ENCODE results near the gene MAMLD1.

MAMLD1 gene

DNA sequence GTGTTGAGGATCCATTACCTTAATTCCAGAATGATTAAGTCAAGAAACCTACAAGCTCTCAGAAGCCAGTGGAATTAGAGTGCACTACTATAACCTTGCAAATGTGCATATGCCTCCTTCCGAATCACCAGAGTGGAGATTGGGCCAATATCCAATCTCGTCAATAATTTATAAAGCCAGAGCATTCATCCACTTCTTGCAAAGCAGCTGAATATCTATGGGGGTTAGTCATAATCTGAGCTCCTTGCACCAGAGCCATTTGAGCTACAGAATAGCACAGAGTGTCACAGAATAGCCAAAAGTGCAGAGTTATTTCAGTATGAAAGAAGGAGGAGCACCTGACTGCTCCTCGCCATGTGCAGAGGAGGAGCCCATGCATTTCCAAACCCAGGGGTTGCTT, 136.1 kb downstream of the MAMLD1 start:
- DNase-seq = no peak

DNA sequence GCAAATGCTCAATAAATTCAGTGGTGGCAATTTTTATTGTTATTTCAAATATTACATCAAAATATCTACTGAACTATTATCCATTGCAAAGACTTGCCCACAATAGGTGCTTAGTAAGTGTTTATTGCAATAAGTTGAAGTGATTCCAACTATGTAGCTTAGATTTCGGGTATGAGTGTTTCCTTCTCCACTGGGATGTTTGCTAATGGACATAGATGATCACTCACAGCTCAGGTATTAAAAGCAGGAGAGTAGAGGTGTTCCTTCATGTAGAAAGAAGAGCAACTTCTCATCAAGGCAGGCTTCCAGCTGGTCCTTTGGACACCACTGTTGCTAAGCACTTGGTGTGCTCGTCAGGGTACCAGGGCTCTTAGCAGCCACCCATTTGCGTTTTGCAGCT, 139.0 kb downstream of the MAMLD1 start:
- no peak for DNase-seq

DNA sequence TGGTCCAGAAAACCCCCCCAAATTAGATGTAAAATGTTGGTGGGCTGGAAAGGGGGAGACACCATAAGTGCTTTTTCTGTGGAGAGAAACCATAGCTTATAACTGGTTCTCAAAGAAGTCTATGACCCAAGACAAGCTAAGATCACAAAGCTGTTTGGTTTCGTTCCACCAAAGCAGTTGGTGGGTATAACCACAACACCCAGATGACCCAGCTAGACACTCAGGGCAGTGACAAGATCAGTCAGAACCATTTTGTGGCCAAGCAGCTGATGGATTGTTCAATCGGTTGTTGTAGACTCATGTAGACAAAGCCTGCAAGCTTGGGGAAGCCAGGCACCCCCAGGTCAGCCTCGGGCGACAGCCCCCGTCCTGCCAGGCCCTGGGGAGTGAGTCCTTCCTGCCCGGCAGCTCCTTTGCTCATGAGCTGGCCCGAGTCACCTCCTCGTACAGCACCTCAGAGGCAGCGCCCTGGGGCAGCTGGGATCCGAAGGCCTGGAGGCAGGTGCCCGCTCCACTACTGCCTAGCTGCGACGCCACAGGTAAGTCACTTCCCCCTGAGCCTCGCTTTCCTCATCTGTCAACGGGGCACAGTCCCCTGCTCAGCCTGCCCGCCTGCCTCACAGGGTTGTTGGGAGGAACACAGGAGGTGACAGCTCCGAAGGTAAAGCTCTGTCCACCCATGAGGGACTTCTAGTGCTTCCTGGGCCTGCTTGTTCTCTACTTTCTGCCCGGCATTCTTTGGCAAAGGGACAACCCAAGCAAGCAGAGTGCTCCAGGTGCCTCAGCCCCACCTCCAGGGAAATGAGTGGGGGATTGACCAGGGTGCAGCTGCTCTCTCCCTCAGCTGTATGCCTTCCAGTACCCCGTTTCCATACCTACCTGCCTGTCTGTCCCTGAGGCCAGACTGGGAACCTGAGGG, 140.1 kb downstream of the MAMLD1 start:
- DNase-seq = no peak

DNA sequence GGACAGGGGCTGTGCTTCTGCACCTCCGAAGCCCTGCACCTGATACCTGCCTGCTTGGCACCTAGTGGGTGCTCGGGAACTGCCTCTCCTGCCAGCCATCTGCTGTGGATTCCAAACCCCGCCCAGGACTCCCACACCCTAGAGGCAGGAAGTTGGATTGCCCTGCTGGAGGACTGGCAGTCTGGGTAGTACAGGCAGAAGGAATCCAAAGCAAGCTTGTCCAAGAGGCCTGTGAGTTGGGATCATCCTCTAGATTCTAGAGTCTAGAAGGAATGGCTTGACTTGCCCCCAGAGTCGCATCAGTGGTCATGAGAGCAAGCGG, 140.7 kb downstream of the MAMLD1 start:
- no peak for DNase-seq

DNA sequence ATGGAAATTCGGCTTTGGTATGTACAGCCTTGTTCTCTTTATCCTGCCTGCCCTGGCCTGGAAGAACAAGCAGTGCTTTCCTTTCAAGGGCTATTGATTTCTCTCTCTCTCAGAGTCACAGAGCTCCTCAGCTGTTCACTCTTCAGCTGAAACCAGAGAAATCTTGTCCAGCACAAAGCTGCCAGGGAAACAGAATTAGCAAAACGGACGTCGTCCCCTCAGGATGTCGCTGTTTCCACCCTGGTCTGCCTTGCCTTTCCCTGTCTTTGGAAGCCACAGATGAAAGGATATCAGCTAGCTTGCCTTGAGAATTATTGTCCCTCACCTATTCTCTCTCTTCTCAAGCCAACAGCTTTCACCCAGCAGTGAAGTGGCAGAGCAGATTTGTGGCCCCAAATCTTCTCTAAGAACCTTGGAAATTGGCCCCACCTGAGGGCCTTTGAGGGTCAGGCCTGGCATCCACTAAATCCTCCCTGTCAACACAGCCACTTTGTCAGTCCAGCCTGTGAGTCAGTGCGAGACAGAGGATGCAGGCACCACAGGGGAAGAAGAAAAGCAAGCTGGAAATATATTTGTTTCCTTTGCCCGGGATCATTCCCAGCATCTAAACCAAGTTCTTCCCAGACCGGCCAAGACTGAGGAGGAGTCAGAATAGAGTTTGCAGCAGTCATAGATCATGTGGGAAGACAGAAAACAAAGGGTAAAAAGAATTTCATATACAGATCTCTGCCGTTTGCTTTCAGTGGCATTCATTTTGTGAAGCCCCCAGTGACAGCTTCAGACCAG, 141.5 kb downstream of the MAMLD1 start:
- DNase-seq = peak in 33 of 51 donors; percentile 1 to 60 (median 26)

DNA sequence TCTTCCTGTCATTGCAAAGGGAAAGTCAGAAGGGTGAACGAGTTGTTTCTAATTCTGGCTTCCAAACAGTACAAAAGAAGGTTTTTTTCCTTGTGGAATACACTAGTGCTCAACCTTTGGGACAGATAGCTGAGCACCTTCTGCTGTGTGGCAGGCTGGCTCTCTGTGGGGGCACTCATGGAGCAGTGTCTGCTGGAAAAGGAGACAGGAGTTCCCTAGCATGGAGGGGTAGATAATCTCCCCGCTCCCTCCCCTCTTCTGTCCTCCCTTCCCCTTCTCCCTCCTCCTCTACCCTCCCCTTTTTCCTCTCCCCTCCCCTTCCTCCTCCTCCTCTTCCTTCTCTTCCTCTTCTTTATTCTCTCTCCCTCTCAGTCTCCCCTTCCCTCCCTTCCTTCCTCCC, 142.9 kb downstream of the MAMLD1 start:
- DNase-seq = no peak

DNA sequence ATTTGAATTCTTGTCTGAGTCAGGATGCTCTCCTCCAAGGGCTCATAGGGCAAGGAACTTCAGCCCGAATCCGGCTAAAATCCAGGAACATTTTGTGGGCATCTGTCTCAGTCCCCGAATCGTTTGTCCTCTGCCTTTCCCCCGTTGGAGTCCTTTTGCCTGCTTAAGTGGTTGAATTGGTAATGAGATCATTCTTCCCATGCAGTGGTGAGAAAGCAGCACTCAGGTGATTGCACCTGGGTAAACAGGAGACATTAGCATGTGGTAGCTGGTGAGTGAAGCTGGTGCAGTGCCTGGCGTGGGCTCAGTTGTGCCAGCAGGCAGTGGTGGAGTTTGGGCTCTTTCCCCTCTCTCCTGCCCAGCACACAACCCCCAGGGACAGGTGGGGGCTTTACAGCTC, 143.4 kb downstream of the MAMLD1 start:
- no peak for DNase-seq

DNA sequence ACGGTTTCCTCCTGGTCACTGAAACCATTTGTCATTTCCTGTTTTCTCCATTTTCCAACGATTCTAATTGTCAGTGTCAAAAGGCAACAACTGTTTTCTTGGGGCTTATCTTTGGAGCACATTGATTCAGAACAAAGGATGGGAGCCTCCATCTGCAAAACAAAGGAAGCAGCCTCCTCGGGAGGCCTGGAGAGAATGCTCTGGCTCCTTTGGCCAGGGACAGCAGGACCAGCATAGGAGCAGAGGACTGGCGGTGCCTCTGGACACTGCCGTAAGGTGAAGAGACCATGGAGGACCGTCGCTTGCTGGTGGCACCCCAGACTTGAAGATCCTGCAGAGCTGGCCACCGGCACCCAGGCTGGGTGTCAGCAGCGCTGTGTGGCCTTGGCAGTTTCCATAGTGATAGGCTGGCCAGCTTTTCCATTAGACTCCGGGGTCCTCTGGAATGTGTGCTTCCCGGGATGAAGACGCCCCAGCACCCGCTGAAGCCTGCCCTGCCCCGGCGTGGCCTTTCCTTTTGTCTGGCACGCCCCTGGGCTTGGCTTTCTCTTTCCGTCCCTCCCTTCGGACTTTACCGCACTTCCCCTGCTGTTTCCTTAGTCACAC, 144.2 kb downstream of the MAMLD1 start:
- no peak for DNase-seq

DNA sequence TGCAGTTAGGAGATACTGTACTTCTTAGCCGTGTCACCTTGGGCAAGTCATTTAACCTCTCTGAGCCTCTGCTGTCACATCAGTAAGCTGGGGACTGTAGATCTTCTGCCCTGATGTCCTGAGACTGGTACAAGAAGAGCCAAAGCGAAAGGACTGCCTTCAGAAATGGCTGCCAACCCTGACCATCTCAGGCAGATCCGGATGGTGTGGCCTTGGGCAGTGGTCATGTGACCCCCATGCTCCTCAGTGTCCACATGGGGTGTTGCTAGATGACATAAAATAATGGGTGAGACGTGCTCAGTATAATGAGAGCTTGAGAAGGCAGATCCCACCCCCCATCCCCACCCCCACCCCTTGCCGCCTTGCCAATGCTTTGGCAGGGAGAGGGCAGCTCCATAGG, 144.9 kb downstream of the MAMLD1 start:
- DNase-seq = peak in 24 of 51 donors; percentile 12 to 68 (median 36)

DNA sequence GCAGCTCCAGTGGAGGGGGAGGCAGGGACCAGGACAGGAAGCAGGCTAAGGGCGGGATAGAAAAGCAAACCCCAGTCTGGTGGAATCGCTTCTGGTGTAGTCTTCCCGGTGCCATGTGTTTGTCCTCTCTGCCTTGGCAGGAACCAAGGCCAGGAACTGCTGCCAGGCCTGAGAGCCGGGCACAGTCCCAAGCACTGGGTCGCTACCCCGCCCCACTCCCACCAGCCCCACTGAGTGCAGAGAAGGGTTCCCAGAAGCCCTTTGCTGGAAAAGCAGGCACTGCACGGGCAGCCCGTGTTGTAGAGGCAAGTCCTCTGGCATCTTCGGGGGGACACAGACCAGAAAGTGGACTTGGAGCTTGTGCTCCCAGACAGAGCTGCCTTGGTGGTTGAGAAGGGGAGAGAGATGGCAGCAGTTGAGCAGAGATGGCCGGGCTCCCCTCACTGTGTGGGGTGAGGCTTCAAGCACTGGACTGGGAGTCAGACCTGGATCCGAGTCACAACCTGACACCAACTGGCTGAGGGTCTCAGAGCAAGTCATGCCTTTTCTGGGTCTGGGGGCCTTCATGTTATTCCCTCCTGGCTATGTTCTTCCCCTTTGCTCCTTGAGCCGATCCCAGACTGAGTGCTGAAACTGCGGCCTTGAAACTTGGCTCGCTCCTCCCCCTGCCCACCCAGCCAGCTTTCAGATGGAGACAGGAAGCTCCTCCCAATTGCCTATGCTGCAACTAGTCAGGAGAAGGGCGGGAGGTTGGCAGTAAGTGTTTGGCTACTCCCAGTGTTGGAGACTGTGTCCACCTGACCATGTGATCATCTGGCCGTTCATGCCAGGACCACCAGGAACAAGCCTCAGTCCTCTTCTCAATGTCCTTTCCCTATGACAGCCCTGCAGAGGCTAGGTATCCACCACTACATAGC, 145.6 kb downstream of the MAMLD1 start:
- peak in 50 of 51 donors; percentile 1 to 79 (median 50) for DNase-seq

DNA sequence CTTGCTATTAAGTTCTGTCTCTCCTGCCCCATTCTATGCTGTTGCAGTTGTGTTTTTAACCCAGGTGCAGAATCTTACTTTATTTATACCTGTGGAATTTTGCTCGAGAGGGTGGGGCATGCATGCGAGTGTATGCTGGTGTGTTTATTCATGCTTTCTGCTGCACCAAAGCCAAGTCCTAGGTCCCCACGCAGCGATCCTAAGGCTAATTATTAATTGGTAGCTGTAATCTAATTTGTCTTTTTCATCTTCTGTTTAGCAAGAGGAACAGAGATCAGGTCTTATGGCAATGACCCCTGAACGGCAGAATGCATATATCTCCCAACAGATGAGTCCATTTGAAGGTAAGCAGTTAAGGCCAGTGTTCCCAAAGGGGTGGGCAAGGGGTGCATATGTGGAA, 146.6 kb downstream of the MAMLD1 start:
- DNase-seq = no peak

DNA sequence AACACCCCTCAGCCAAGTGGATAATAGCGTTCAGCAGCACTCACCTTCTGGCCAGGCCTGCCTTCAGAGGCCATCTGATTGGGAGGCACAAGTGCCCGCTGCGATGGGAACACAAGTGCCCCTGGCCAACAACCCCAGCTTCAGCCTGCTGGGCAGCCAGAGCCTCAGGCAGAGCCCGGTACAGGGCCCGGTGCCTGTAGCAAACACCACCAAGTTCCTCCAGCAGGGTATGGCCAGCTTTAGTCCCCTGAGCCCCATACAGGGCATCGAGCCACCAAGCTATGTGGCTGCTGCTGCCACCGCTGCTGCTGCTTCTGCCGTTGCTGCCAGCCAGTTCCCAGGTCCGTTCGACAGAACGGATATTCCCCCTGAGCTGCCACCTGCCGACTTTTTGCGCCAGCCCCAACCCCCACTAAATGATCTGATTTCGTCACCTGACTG, 149.4 kb downstream of the MAMLD1 start:
- no peak for DNase-seq

DNA sequence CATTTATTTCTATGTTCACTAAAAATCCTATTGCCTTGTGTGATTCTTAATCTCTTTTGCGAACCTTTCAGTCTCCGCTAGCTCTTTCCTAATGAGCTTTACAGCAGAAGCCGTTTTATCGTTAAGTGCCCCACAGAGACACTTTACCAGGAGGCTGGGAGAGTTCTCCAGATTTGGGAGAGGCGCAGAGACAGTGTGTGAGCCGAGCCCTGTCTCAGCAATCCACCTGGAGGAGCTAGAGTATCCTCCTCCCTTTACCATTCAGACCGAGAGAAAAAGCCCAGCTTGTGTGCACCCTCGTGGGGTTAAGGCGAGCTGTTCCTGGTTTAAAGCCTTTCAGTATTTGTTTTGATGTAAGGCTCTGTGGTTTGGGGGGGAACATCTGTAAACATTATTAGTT, 150.4 kb downstream of the MAMLD1 start:
- no peak for DNase-seq

DNA sequence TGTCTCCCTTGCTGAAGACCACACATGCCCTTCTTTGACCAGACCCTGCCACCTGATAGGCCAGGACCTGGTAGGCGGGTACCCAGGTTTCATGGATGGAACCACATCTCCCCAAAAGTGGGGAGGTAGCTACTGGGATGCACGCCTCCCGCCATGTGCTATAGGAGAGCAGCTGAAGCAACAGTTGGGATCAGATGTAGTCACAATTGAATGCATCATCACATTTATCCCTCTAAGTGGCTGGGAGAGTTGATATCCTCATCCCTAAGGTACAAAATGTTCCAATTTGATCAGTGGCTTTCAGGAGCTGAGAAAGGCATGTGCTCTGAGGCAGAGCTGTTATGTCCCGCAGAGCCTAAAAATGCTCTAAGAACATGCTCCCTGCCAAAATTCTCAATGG, 151.3 kb downstream of the MAMLD1 start:
- no peak for DNase-seq

DNA sequence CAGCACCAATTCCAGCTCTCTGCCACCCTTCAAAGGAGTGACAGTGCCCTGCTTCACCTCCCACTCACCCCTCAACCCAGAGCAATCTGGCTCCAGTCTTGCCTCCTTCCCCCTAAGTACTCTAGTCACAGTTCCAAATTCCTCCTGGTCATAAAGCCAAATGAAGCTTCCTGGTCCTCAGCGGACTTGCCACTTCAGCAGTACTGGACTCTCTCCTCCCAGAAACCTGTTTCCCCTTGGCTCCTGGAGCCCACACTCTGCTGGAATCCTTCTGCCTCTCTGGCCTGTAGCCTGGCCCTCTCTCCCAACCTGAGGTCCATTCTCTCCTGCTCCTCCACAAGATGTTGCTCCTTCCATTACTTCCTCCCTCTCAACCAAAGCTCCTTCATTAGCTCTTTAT, 152.7 kb downstream of the MAMLD1 start:
- no peak for DNase-seq

DNA sequence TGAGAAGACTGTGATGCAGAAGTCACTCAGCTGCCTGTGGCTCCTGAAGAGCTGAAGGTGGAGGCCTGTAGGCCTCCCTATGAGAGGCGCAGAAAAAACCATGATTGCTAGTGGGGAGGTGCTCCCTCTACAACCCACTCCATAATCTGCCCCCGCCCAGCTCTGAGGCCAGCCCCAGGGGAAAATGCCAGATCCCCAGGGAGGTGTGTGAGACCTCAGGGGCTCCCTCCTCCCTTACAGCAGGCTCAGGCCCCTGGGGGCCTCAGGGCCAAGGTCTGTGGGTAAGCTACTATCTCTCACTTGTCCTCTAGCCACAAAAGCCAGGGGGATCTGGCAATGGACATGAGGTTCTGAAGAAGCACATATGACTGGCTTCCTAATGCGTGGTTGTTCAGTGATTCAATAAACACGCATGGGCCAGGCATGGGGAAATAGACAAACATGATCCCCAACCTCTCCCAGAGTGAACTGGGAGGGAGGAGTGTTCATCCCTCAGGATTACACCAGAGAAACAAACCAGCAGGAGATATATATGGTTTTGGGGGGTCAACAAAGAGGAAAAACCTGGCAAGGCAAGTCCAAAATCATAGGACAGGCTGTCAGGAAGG, 154.3 kb downstream of the MAMLD1 start:
- no peak for DNase-seq

DNA sequence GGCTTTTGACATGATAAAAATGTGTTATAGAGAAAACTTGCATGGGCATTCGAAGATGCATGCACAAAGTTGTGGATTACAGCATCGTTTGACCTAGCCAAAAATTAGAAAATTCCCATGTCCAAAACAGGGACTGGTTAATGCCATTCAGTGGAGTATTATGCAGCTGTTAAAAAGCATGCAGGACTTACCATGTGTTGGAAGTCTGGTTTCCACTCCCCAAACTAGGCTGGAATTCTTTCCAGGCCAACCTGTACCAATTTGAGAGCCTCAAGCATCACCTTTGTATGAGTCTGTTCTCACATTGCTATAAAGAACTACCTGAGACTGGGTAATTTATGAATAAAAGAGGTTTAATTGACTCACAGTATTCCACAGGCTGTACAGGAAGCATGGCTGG, 159.4 kb downstream of the MAMLD1 start:
- no peak for DNase-seq

DNA sequence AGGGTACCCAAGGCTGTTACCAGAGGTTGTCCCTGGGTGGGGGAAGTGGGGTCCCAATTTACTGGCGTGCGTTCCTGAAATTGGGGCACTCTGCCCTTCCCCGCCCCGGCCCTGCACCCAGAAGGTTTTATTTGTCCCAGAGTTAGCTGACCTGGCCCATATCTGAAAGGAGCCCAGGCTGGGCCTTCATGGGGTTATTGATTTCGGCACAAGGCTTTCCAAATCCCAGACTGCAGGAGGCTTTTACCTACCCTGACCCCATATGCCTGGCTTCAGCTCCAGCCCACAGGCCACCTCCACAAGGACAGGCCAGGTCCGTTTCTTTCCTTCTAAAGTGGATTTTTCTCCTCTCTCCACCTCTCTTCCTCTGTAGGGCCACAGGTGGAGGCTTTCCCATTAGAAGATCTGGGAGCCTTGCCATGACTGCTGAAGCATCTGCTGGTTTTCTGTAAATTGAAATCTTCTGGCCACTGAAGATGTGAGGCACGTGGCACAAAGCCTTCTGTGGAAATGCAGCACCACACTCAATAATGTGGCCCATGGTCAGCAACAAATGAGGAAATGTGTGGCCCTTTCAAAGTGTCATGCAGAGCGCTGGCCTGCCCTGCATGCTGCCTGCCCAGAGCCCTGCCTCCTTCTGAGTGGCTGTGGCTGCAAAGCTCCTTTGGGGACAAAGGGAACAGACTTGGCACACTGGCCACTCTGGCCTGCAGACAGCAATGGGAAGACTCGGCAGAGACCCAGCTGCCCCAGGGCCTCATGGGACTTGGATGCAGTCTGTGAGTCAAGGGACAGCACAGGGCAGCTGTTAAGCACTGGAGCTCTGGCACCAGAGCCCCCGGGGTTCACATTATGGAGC, 162.2 kb downstream of the MAMLD1 start:
- DNase-seq = peak in 50 of 51 donors; percentile 0 to 90 (median 66)

DNA sequence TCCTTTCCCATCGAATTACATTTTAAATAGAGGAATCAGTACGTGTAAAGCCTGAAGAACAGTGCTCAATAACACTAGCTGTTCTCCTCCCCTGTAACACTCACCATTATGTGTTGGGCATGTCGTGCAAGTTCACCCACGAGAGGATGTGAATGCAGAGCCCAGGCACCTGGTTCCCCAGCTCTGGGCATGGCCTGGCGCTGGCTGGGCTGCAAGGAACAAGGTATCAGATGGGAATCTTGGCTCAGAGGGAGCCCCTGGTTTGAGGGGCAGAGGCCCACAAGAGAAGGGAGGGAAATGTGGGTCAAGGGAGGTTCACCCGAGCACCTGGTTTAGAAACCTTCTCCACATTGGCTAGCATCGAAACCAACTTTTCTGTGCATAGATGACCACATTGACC, 163.6 kb downstream of the MAMLD1 start:
- DNase-seq = no peak

DNA sequence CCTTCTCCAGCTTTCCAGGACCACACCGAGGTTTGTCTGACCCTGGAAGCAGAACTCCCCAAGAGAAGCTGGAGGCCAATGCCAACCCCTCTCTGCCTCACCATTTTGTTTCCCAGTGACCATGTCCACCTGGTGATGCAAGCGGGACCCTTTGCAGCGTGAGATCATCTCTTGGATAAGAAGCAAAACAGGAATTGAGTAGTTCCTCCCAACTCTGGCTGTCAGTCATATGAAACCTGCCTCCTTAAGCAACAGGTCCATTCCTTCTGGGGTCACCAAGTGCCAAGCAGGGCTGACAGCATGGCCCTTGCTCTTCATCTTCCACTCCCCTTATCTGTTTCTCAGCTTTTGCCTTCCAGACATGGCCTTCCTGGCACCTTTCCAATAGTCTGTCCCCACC, 164.0 kb downstream of the MAMLD1 start:
- DNase-seq = no peak
